Endothelial cell of umbilical vein (primary cell): ENCODE data around the gene ARID1B. TPM values are rescaled to one million over a fixed set of nuclear protein-coding genes. Genes with fewer than 3 reads are reported as not detected.

Experiments
- BruUV-seq: library from RNA; stranded (reverse); fragments of 400-500 nt; replicated peaks from 2 replicates; lab custom pipeline; 2021; lab: Mats Ljungman, UMichigan
- CTCF ChIA-PET: fragments of 300-600, 350-600 bp; sonication (Branson Sonifier 250); formaldehyde crosslinking; loops from one replicate; lab custom pipeline; 2021; ENCODE audit warnings: antibody characterized with exemption, inconsistent platforms; lab: Charles Lee
- POLR2A ChIA-PET: fragments of 300-600, 350-600 bp; sonication (Branson Sonifier 250); formaldehyde crosslinking; loops from one replicate; lab custom pipeline; 2021; ENCODE audit warnings: antibody characterized with exemption, inconsistent platforms; lab: Charles Lee
- DNase-seq: peaks from one replicate; pipeline ENCODE4 v3.0.0-alpha.2; 2011; ENCODE audit warnings: low read depth, low spot score
- FAIRE-seq: peaks from 2 replicates; lab custom pipeline; 2011; peaks lifted over from hg19 to GRCh38; lab: Jason Lieb, UNC
- H2AFZ ChIP-seq: 2 replicates; pipeline ENCODE4 v1.6.0; 2012; ENCODE audit warnings: low read depth, low read length, control low read depth, inconsistent platforms
- H3K27ac ChIP-seq: 2 replicates; pipeline ENCODE4 v1.5.1; 2011; ENCODE audit warnings: low read depth, mild to moderate bottlenecking, control low read depth, low read length, moderate library complexity; ENCODE audit not compliant: insufficient read depth
- H3K27me3 ChIP-seq, 2 experiments: 2 replicates each; pipeline versions ENCODE4 v1.6.0 to v1.6.1; 2011; ENCODE audit warnings: low read length in 2 of 2, mixed read lengths in 1 of 2; ENCODE audit not compliant: control insufficient read depth in 2 of 2, insufficient read depth in 2 of 2
- H3K36me3 ChIP-seq, 2 experiments: 2 replicates in 1 of 2; 3 replicates in 1 of 2; pipeline ENCODE4 v1.5.1; 2011; ENCODE audit warnings: low read length in 2 of 2, mild to moderate bottlenecking in 1 of 2, moderate library complexity in 1 of 2; ENCODE audit not compliant: control insufficient read depth in 2 of 2, insufficient read depth in 2 of 2; ENCODE audit errors: extremely low read depth in 1 of 2
- H3K4me1 ChIP-seq: 3 replicates; pipeline ENCODE4 v1.5.1; 2011; ENCODE audit warnings: mild to moderate bottlenecking, low read length; ENCODE audit not compliant: control insufficient read depth, insufficient read depth; ENCODE audit errors: extremely low read depth
- H3K4me2 ChIP-seq: 2 replicates; pipeline ENCODE4 v1.6.1; 2011; ENCODE audit warnings: low read length, control low read depth, mixed read lengths; ENCODE audit not compliant: insufficient read depth
- H3K4me3 ChIP-seq, 3 experiments: fragments of 200-600 bp in 1 of 3; sonication (generic), shearing (Covaris generic) in 1 of 3; replicated peaks in 1 of 3; 2 replicates each; pipeline ENCODE4 v1.5.1; 2011 to 2016; ENCODE audit warnings: control low read depth in 3 of 3, low read length in 3 of 3, mild to moderate bottlenecking in 2 of 3, inconsistent platforms in 1 of 3, low read depth in 1 of 3, moderate library complexity in 1 of 3; ENCODE audit not compliant: insufficient read depth in 1 of 3
- H3K79me2 ChIP-seq: 2 replicates; pipeline ENCODE4 v1.6.0; 2012; ENCODE audit warnings: low read length, inconsistent platforms; ENCODE audit not compliant: control insufficient read depth, insufficient read depth
- H3K9ac ChIP-seq: replicated peaks from 2 replicates; pipeline ENCODE3; 2011; ENCODE audit warnings: low read length, control low read depth; ENCODE audit not compliant: insufficient read depth; ENCODE audit errors: extremely low read depth
- H3K9me1 ChIP-seq: replicated peaks from 3 replicates; pipeline ENCODE4 v1.6.0; 2011; ENCODE audit warnings: mild to moderate bottlenecking, low read length; ENCODE audit not compliant: control insufficient read depth, insufficient read depth; ENCODE audit errors: extremely low read depth
- H3K9me3 ChIP-seq: replicated peaks from 2 replicates; pipeline ENCODE4 v1.5.1; 2012; ENCODE audit warnings: low read length, inconsistent platforms; ENCODE audit not compliant: control insufficient read depth, insufficient read depth
- H4K20me1 ChIP-seq: replicated peaks from 2 replicates; pipeline ENCODE3; 2011; ENCODE audit warnings: mild to moderate bottlenecking, low read length; ENCODE audit not compliant: control insufficient read depth, insufficient read depth; ENCODE audit errors: extremely low read depth
- CTCF ChIP-seq, 2 donors: IDR thresholded peaks; 1 replicate in 1 of 2; 2 replicates in 1 of 2; pipeline ENCODE4 v1.5.1; 2011; ENCODE audit warnings: low read length in 2 of 2, mild to moderate bottlenecking in 2 of 2, moderate library complexity in 2 of 2, control low read depth in 1 of 2, inconsistent platforms in 1 of 2, low read depth in 1 of 2; ENCODE audit not compliant: insufficient read depth in 1 of 2; ENCODE audit errors: extremely low read depth in 1 of 2
- EZH2 ChIP-seq: IDR thresholded peaks from 2 replicates; pipeline ENCODE4 v1.6.1; 2012; ENCODE audit warnings: borderline replicate concordance, low read depth, mild to moderate bottlenecking, moderate library complexity, low read length, inconsistent platforms; ENCODE audit not compliant: severe bottlenecking
- FOS ChIP-seq: IDR thresholded peaks from 2 replicates; pipeline ENCODE4 v1.6.1; 2011; ENCODE audit warnings: mild to moderate bottlenecking, low read length, moderate library complexity, borderline replicate concordance; ENCODE audit not compliant: insufficient read depth
- GATA2 ChIP-seq: IDR thresholded peaks from 2 replicates; pipeline ENCODE4 v1.7.0; 2011; ENCODE audit warnings: low read depth, mild to moderate bottlenecking, moderate library complexity, mixed read lengths, low read length; ENCODE audit not compliant: insufficient read length, insufficient read depth
- JUN ChIP-seq: IDR thresholded peaks from 2 replicates; pipeline ENCODE4 v1.6.1; 2011; ENCODE audit warnings: borderline replicate concordance, low read depth; ENCODE audit not compliant: insufficient read length, insufficient read depth
- MAX ChIP-seq: IDR thresholded peaks from 2 replicates; pipeline ENCODE4 v1.6.1; 2011; ENCODE audit not compliant: insufficient read depth, insufficient read length
- MYC ChIP-seq: IDR thresholded peaks from one replicate; pipeline ENCODE4 v1.6.1; 2011; ENCODE audit warnings: mild to moderate bottlenecking, low read depth, low read length
- POLR2A ChIP-seq: IDR thresholded peaks from 2 replicates; pipeline ENCODE4 v1.6.1; 2012; ENCODE audit warnings: low read depth, mild to moderate bottlenecking, control low read depth, low read length
- POLR2AphosphoS5 ChIP-seq: IDR thresholded peaks from 2 replicates; pipeline ENCODE4 v1.6.1; 2012; ENCODE audit warnings: low read depth, mild to moderate bottlenecking, control low read depth, low read length, moderate library complexity; ENCODE audit not compliant: insufficient read depth
- dilution Hi-C: fragments of 300-500 bp; cut with MboI; formaldehyde crosslinking; loops from one replicate; pipeline ENCODE4 v1.15.0; 2019; ENCODE audit warnings: low sequenced_read_pairs; ENCODE audit not compliant: extremely low pct_ligation_motif_present
- intact Hi-C: fragments of 100-400 bp; cut with micrococcal nuclease; formaldehyde crosslinking; loops from one replicate; pipeline ENCODE4 v1.10.0; 2022
- polyA plus RNA-seq, 4 experiments: library from polyadenylated mRNA; depleted of rRNA in 3 of 4; stranded (reverse) in 3 of 4; unstranded in 1 of 4; fragments of >200 nt; gene quantifications; 2 replicates each; pipeline versions ENCODE4 v1.2.1 to v1.2.3, GENCODE V29; 2011 to 2012; ENCODE audit warnings: missing spikeins in 1 of 4
- total RNA-seq: library from RNA; stranded (reverse); gene quantifications from 2 replicates; pipeline ENCODE4 v1.2.3, GENCODE V29; 2021

Gene ARID1B
- total and polyA plus RNA-seq, 2 donors (not counting 3 experiments of a cell fraction or from before 2014, with no cell fraction given) = 21.8 to 89.5 TPM

GRCh38 chr6:157070403-157071107 is 293.4 kb downstream of the ARID1B start:
- H3K9ac ChIP-seq = no peak overlapping the region
- no peaks in the 10 kb centered on the region for H3K27me3 ChIP-seq
- TF ChIP-seq POLR2AphosphoS5 = no peak
- no peak for TF ChIP-seq EZH2
- no peak for TF ChIP-seq POLR2A
- TF ChIP-seq GATA2 = no peak
- no peak for TF ChIP-seq JUN
- TF ChIP-seq CTCF (IDR thresholded peaks at IDR 0.05; ENCODE audit: extremely low read depth in 1 of 2, insufficient read depth in 1 of 2, low read depth in 1 of 2, low read length in 2 of 2) = no peak
- TF ChIP-seq MYC = no peak
- no peak for TF ChIP-seq MAX
- TF ChIP-seq FOS = no peak
- no peaks in the 10 kb centered on the region for H3K36me3 ChIP-seq
- no peak overlapping the region for H3K27ac ChIP-seq
- no TSS peak for BruUV-seq
- H3K9me3 ChIP-seq = no peaks in the 10 kb centered on the region
- H2AFZ ChIP-seq = no peak overlapping the region
- H4K20me1 ChIP-seq = no peaks in the 10 kb centered on the region
- no peak overlapping the region for H3K4me2 ChIP-seq
- ChIA-PET CTCF (interaction anchor here (1.0 to 2.0 kb wide), 7 partner anchors 8 to 123 kb away, joined by 3 to 6 read pairs (median 4); no protein-coding TSS in a partner anchor), POLR2A (no interaction called here)
- intact Hi-C loops (no loop called here), dilution Hi-C loops (no loop called here)
- FAIRE-seq (no peak), DNase-seq (peak; percentile 79)
- H3K4me3 ChIP-seq = no peak overlapping the region
- peaks cover 6% of the 10 kb centered on the region for H3K79me2 ChIP-seq
- H3K9me1 ChIP-seq = no peaks in the 10 kb centered on the region
- H3K4me1 ChIP-seq = no peaks in the 10 kb centered on the region
